Endothelial cell of umbilical vein (primary cell): ENCODE results near the gene ADAM10. TPM values are rescaled to one million over a fixed set of nuclear protein-coding genes. Genes with fewer than 3 reads are reported as not detected.
A peak's percentile ranks its signal among the peaks of the same experiment; 100 is the strongest.

ENCODE experiments used
- BruUV-seq: library from RNA; stranded (reverse); fragments of 400-500 nt; replicated peaks from 2 replicates; lab custom pipeline; 2021; lab: Mats Ljungman, UMichigan
- CTCF ChIA-PET: fragments of 300-600, 350-600 bp; sonication (Branson Sonifier 250); formaldehyde crosslinking; loops from one replicate; lab custom pipeline; 2021; ENCODE audit warnings: antibody characterized with exemption, inconsistent platforms; lab: Charles Lee
- POLR2A ChIA-PET: fragments of 300-600, 350-600 bp; sonication (Branson Sonifier 250); formaldehyde crosslinking; loops from one replicate; lab custom pipeline; 2021; ENCODE audit warnings: antibody characterized with exemption, inconsistent platforms; lab: Charles Lee
- DNase-seq: peaks from one replicate; pipeline ENCODE4 v3.0.0-alpha.2; 2011; ENCODE audit warnings: low read depth, low spot score
- FAIRE-seq: peaks from 2 replicates; lab custom pipeline; 2011; peaks lifted over from hg19 to GRCh38; lab: Jason Lieb, UNC
- H2AFZ ChIP-seq: 2 replicates; pipeline ENCODE4 v1.6.0; 2012; ENCODE audit warnings: low read depth, low read length, control low read depth, inconsistent platforms
- H3K27ac ChIP-seq: 2 replicates; pipeline ENCODE4 v1.5.1; 2011; ENCODE audit warnings: low read depth, mild to moderate bottlenecking, control low read depth, low read length, moderate library complexity; ENCODE audit not compliant: insufficient read depth
- H3K27me3 ChIP-seq, 2 experiments: 2 replicates each; pipeline versions ENCODE4 v1.6.0 to v1.6.1; 2011; ENCODE audit warnings: low read length in 2 of 2, mixed read lengths in 1 of 2; ENCODE audit not compliant: control insufficient read depth in 2 of 2, insufficient read depth in 2 of 2
- H3K36me3 ChIP-seq, 2 experiments: 2 replicates in 1 of 2; 3 replicates in 1 of 2; pipeline ENCODE4 v1.5.1; 2011; ENCODE audit warnings: low read length in 2 of 2, mild to moderate bottlenecking in 1 of 2, moderate library complexity in 1 of 2; ENCODE audit not compliant: control insufficient read depth in 2 of 2, insufficient read depth in 2 of 2; ENCODE audit errors: extremely low read depth in 1 of 2
- H3K4me1 ChIP-seq: 3 replicates; pipeline ENCODE4 v1.5.1; 2011; ENCODE audit warnings: mild to moderate bottlenecking, low read length; ENCODE audit not compliant: control insufficient read depth, insufficient read depth; ENCODE audit errors: extremely low read depth
- H3K4me2 ChIP-seq: 2 replicates; pipeline ENCODE4 v1.6.1; 2011; ENCODE audit warnings: low read length, control low read depth, mixed read lengths; ENCODE audit not compliant: insufficient read depth
- H3K4me3 ChIP-seq, 3 experiments: fragments of 200-600 bp in 1 of 3; sonication (generic), shearing (Covaris generic) in 1 of 3; replicated peaks in 1 of 3; 2 replicates each; pipeline ENCODE4 v1.5.1; 2011 to 2016; ENCODE audit warnings: control low read depth in 3 of 3, low read length in 3 of 3, mild to moderate bottlenecking in 2 of 3, inconsistent platforms in 1 of 3, low read depth in 1 of 3, moderate library complexity in 1 of 3; ENCODE audit not compliant: insufficient read depth in 1 of 3
- H3K79me2 ChIP-seq: 2 replicates; pipeline ENCODE4 v1.6.0; 2012; ENCODE audit warnings: low read length, inconsistent platforms; ENCODE audit not compliant: control insufficient read depth, insufficient read depth
- H3K9ac ChIP-seq: replicated peaks from 2 replicates; pipeline ENCODE3; 2011; ENCODE audit warnings: low read length, control low read depth; ENCODE audit not compliant: insufficient read depth; ENCODE audit errors: extremely low read depth
- H3K9me1 ChIP-seq: replicated peaks from 3 replicates; pipeline ENCODE4 v1.6.0; 2011; ENCODE audit warnings: mild to moderate bottlenecking, low read length; ENCODE audit not compliant: control insufficient read depth, insufficient read depth; ENCODE audit errors: extremely low read depth
- H3K9me3 ChIP-seq: replicated peaks from 2 replicates; pipeline ENCODE4 v1.5.1; 2012; ENCODE audit warnings: low read length, inconsistent platforms; ENCODE audit not compliant: control insufficient read depth, insufficient read depth
- H4K20me1 ChIP-seq: replicated peaks from 2 replicates; pipeline ENCODE3; 2011; ENCODE audit warnings: mild to moderate bottlenecking, low read length; ENCODE audit not compliant: control insufficient read depth, insufficient read depth; ENCODE audit errors: extremely low read depth
- CTCF ChIP-seq, 2 donors: IDR thresholded peaks; 1 replicate in 1 of 2; 2 replicates in 1 of 2; pipeline ENCODE4 v1.5.1; 2011; ENCODE audit warnings: low read length in 2 of 2, mild to moderate bottlenecking in 2 of 2, moderate library complexity in 2 of 2, control low read depth in 1 of 2, inconsistent platforms in 1 of 2, low read depth in 1 of 2; ENCODE audit not compliant: insufficient read depth in 1 of 2; ENCODE audit errors: extremely low read depth in 1 of 2
- EZH2 ChIP-seq: IDR thresholded peaks from 2 replicates; pipeline ENCODE4 v1.6.1; 2012; ENCODE audit warnings: borderline replicate concordance, low read depth, mild to moderate bottlenecking, moderate library complexity, low read length, inconsistent platforms; ENCODE audit not compliant: severe bottlenecking
- FOS ChIP-seq: IDR thresholded peaks from 2 replicates; pipeline ENCODE4 v1.6.1; 2011; ENCODE audit warnings: mild to moderate bottlenecking, low read length, moderate library complexity, borderline replicate concordance; ENCODE audit not compliant: insufficient read depth
- GATA2 ChIP-seq: IDR thresholded peaks from 2 replicates; pipeline ENCODE4 v1.7.0; 2011; ENCODE audit warnings: low read depth, mild to moderate bottlenecking, moderate library complexity, mixed read lengths, low read length; ENCODE audit not compliant: insufficient read length, insufficient read depth
- JUN ChIP-seq: IDR thresholded peaks from 2 replicates; pipeline ENCODE4 v1.6.1; 2011; ENCODE audit warnings: borderline replicate concordance, low read depth; ENCODE audit not compliant: insufficient read length, insufficient read depth
- MAX ChIP-seq: IDR thresholded peaks from 2 replicates; pipeline ENCODE4 v1.6.1; 2011; ENCODE audit not compliant: insufficient read depth, insufficient read length
- MYC ChIP-seq: IDR thresholded peaks from one replicate; pipeline ENCODE4 v1.6.1; 2011; ENCODE audit warnings: mild to moderate bottlenecking, low read depth, low read length
- POLR2AphosphoS5 ChIP-seq: IDR thresholded peaks from 2 replicates; pipeline ENCODE4 v1.6.1; 2012; ENCODE audit warnings: low read depth, mild to moderate bottlenecking, control low read depth, low read length, moderate library complexity; ENCODE audit not compliant: insufficient read depth
- dilution Hi-C: fragments of 300-500 bp; cut with MboI; formaldehyde crosslinking; loops from one replicate; pipeline ENCODE4 v1.15.0; 2019; ENCODE audit warnings: low sequenced_read_pairs; ENCODE audit not compliant: extremely low pct_ligation_motif_present
- intact Hi-C: fragments of 100-400 bp; cut with micrococcal nuclease; formaldehyde crosslinking; loops from one replicate; pipeline ENCODE4 v1.10.0; 2022
- polyA plus RNA-seq, 4 experiments: library from polyadenylated mRNA; depleted of rRNA in 3 of 4; stranded (reverse) in 3 of 4; unstranded in 1 of 4; fragments of >200 nt; gene quantifications; 2 replicates each; pipeline versions ENCODE4 v1.2.1 to v1.2.3, GENCODE V29; 2011 to 2012; ENCODE audit warnings: missing spikeins in 1 of 4
- total RNA-seq: library from RNA; stranded (reverse); gene quantifications from 2 replicates; pipeline ENCODE4 v1.2.3, GENCODE V29; 2021

ADAM10 gene
- total and polyA plus RNA-seq, 2 donors (not counting 3 experiments of a cell fraction or from before 2014, with no cell fraction given) = 91.3 to 203 TPM

GRCh38 chr15:58546635-58547627, 202.6 kb downstream of the ADAM10 start:
- intact Hi-C loops = loop anchor here (1.0 to 2.0 kb wide), 3 partner anchors 27 to 106 kb away; no protein-coding TSS in a partner anchor

More at GRCh38 chr15:58546635-58547627, 202.6 kb downstream of the ADAM10 start:
- BruUV-seq = no TSS peak
- Histone ChIP-seq H3K4me1 (peaks cover 27% of the 10 kb centered on the region), H3K9me1 (no peaks in the 10 kb centered on the region), H3K27ac (peak overlapping the region; percentile 58), H3K36me3 (no peaks in the 10 kb centered on the region), H3K9me3 (no peaks in the 10 kb centered on the region), H3K4me3 (no peak overlapping the region), H3K79me2 (no peaks in the 10 kb centered on the region), H3K9ac (peak overlapping the region; percentile 9), H2AFZ (no peak overlapping the region), H3K4me2 (no peak overlapping the region), H4K20me1 (no peaks in the 10 kb centered on the region), H3K27me3 (no peaks in the 10 kb centered on the region)
- ChIA-PET POLR2A (interaction anchor here (0.6 to 0.7 kb wide), 3 partner anchors 71 to 808 kb away, joined by 3 to 5 read pairs (median 4); no protein-coding TSS in a partner anchor), CTCF (interaction anchor here (0.6 to 2.4 kb wide), 10 partner anchors 9 to 319 kb away, joined by 3 to 6 read pairs (median 4); no protein-coding TSS in a partner anchor)
- TF ChIP-seq MAX = no peak
- peak; percentile 17 for TF ChIP-seq GATA2
- no peak for TF ChIP-seq CTCF (IDR thresholded peaks at IDR 0.05; ENCODE audit: extremely low read depth in 1 of 2, insufficient read depth in 1 of 2, low read depth in 1 of 2, low read length in 2 of 2)
- TF ChIP-seq EZH2 = no peak
- peak; percentile 68 for TF ChIP-seq JUN
- peak; percentile 27 for TF ChIP-seq POLR2AphosphoS5
- TF ChIP-seq MYC = no peak
- TF ChIP-seq FOS = peak; percentile 39
- DNase-seq = peak; percentile 77
- peak; percentile 96 for FAIRE-seq
- dilution Hi-C loops = no loop called here
